Duodenal mucosa (tissue), 2 donors: ENCODE measurements around the gene OVCA2.

Experiments
- H3K27ac ChIP-seq: one replicate; pipeline ENCODE4 v1.7.0; 2013; ENCODE audit warnings: low read depth, low read length
- H3K27me3 ChIP-seq, 2 donors: one replicate each; pipeline ENCODE4 v1.7.0; 2013; ENCODE audit warnings: low read length in 2 of 2, control low read depth in 1 of 2; ENCODE audit not compliant: insufficient read depth in 2 of 2, control insufficient read depth in 1 of 2
- H3K36me3 ChIP-seq, 2 donors: one replicate each; pipeline ENCODE4 v1.7.0; 2013; ENCODE audit warnings: low read length in 2 of 2, control low read depth in 1 of 2; ENCODE audit not compliant: insufficient read depth in 2 of 2, control insufficient read depth in 1 of 2
- H3K4me1 ChIP-seq, 2 donors: one replicate each; pipeline ENCODE4 v1.7.0; 2013; ENCODE audit warnings: low read length in 2 of 2, control low read depth in 1 of 2; ENCODE audit not compliant: insufficient read depth in 2 of 2, control insufficient read depth in 1 of 2
- H3K4me3 ChIP-seq, 2 donors: one replicate each; pipeline ENCODE4 v1.7.0; 2013; ENCODE audit warnings: low read length in 2 of 2, low read depth in 1 of 2
- H3K9ac ChIP-seq, 2 donors: one replicate each; pipeline ENCODE4 v1.7.0; 2013; ENCODE audit warnings: low read length in 2 of 2, low read depth in 1 of 2
- H3K9me3 ChIP-seq, 2 donors: one replicate each; pipeline ENCODE4 v1.7.0; 2013; ENCODE audit warnings: low read length in 2 of 2, control low read depth in 1 of 2; ENCODE audit not compliant: control insufficient read depth in 1 of 2

Gene OVCA2

DNA sequence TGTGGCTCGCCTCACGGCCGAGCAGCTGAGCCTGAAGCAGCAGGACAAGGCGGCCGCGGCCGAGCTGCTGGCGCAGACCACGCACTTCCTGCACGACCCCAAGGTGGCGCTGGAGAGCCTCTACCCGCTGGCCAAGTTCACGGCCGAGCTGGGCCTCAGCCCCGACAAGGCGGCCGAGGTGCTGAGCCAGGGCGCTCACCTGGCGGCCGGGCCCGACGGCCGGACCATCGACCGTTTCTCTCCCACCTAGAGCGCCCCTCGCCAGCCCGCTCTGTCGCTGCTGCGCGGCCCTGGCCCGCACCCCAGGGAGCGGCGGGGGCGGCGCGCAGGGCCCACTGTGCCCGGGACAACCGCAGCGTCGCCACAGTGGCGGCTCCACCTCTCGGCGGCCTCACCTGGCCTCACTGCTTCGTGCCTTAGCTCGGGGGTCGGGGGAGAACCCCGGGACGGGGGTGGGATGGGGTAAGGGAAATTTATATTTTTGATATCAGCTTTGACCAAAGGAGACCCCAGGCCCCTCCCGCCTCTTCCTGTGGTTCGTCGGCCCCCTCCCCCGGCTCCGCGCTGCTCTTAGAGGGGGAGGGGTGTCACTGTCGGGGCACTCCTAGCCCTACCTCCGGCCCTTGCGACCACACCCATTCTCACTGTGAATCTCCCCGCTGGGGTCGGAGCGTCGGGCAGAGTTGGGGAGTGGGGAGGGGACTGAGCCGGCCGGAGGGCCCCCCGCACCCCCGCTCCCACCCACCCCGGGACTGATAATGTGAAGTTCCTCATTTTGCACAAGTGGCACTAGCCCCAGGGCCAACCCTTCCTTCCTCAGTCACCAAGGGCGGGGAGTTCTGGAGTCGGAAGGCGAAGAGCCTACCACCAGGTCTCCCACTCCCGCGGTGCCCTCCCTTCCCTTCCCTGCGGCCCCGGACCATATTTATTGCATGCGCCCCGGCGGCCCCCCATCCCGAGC lies 17.0 kb downstream of the OVCA2 start:
- peak overlapping the region; percentile 27 to 65 for H3K4me3 ChIP-seq
- H3K9me3 ChIP-seq, result no peaks in the 10 kb centered on the region
- H3K4me1 ChIP-seq, result peaks cover 19 to 48% of the 10 kb centered on the region in 2 donors
- H3K27ac ChIP-seq, result peak overlapping the region; percentile 75
- H3K36me3 ChIP-seq, result peaks cover 0 to 14% of the 10 kb centered on the region in 2 donors
- H3K9ac ChIP-seq, result peak overlapping the region in 1 of 2 donors; percentile 57
- peaks cover 12 to 21% of the 10 kb centered on the region in 2 donors for H3K27me3 ChIP-seq

DNA sequence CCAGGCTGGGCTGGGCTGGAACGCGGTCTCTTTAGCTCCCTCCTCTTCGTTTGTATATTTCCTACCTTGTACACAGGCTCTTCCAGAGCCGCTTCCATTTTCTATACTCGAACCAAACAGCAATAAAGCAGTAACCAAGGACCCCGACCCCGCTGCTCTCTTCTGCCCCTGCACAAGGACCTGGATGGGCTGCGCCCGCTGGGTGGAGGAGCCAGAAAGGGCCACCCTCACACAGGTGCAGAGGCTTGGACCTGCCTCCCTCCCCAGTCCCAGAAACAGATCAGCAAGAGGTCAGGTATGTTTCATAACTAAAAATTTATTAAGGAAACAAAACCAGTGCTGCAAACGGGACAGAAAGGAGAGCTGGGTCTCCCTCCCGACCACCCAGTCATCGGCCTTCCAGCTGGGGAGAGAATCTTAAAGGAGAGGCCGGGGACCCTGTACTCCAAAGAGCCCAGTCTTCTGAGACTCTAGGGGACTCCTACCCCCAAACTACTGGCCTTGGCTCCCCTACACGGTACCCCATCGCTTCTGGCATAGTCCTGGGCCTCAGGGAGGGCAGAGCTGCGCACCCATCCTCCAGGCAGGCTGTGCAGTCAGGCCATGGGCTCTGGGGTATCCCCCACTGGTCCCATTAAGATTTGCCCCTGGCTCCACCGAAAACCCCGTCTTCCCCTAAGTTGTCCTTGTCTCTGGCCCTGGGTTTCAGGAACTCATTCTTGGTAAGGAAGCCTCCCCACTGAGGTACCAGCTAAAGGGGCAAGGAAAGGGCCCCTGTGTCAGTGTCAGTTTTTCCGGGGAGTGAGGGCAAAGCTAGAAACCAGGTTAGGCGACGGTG lies 17.9 kb downstream of the OVCA2 start:
- Histone ChIP-seq H3K27me3 (peaks cover 7 to 14% of the 10 kb centered on the region in 2 donors), H3K9me3 (no peaks in the 10 kb centered on the region), H3K36me3 (peaks cover 0 to 21% of the 10 kb centered on the region in 2 donors), H3K27ac (peak overlapping the region; percentile 75), H3K4me3 (peak overlapping the region; percentile 27 to 36), H3K9ac (peak overlapping the region in 1 of 2 donors; percentile 54), H3K4me1 (peaks cover 22 to 45% of the 10 kb centered on the region in 2 donors)

DNA sequence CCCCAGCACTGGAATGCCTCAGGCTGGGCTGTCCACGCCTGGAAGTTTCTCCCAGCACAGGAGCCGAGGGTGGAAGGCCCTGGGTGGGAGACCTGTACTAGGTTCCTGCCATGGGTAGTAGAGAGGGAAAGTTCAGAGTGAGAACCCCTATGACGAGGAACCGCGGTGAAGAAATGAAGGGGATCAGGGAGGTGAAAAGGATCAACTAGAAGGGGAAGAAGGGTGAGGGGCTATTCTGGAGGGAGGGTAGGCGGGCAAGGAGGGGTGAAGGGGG lies 18.5 kb downstream of the OVCA2 start:
- Histone ChIP-seq H3K9ac (peak overlapping the region; percentile 23 to 54), H3K9me3 (no peaks in the 10 kb centered on the region), H3K4me1 (peaks cover 23 to 50% of the 10 kb centered on the region in 2 donors), H3K27ac (peak overlapping the region; percentile 75), H3K36me3 (peaks cover 0 to 24% of the 10 kb centered on the region in 2 donors), H3K27me3 (peaks cover 7 to 14% of the 10 kb centered on the region in 2 donors), H3K4me3 (peak overlapping the region in 1 of 2 donors; percentile 36)

DNA sequence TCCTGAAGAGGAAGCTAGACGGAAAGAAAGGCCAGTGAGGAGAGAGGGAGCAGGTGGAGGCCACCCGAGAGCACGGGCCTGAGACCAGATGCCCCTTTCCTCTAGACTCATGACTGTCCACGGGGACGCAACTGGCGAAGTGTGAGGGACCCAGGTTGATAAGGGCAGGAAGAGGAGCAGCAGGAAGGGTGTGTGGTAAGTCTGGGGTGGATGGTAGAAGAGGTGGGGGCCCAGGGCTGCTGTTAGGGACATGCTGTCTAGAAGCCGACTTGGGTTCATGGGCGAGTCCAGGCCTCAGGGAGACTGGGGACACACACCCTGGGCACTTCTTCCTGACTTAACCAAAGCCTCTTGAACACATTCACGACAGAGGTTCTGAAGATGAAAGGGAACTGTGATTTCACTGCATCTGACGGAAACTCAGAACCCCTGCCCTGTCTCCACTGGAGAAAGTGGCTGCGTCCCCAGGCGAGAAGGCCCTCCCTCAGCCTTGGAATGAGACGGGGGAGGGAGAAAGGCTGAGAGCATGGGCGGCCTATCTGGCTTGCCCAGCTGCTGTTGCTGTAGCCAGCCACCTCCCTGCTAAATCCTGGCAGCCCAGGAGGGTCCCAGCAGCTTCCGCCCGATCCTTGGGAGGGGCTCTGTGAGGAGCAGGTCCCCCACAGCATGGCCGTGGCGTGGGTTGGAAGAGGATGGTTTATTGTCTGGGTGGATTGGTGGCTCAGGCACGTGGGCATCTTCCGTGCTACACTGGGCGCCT lies 19.0 kb downstream of the OVCA2 start:
- H3K27me3 ChIP-seq, result peaks cover 7 to 14% of the 10 kb centered on the region in 2 donors
- peak overlapping the region in 1 of 2 donors; percentile 23 for H3K9ac ChIP-seq
- H3K4me3 ChIP-seq, result peak overlapping the region in 1 of 2 donors; percentile 36
- no peaks in the 10 kb centered on the region for H3K9me3 ChIP-seq
- peak overlapping the region; percentile 75 for H3K27ac ChIP-seq
- peaks cover under 1 to 28% of the 10 kb centered on the region in 2 donors for H3K36me3 ChIP-seq
- peaks cover 24 to 54% of the 10 kb centered on the region in 2 donors for H3K4me1 ChIP-seq

DNA sequence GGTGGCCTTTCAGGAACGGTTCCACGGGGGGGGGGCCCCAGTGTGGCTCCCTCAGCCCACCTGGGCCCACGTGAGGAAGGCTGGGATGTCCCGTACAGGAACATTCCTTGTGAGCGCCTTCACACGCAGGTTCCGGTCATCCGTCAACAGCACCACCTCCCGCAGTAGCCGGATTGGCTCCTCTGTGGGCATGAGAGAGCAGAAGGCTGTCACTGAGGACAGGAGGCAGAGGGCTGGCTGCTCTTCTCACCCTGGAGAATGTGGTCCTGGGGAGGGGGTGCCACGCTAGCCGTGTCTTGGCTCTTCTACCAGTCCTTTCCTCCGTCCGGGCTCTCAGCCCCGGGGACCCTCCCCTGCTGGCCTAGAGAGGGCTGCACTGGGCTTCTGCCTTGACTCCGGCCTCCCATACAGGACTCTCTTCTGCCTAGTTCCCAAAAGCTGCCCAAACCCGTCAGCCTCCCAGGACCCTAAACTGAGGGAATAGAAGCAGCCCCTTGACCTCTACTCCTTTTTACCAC lies 19.7 kb downstream of the OVCA2 start:
- Histone ChIP-seq H3K4me1 (peaks cover 29 to 59% of the 10 kb centered on the region in 2 donors), H3K9me3 (no peaks in the 10 kb centered on the region), H3K9ac (peak overlapping the region in 1 of 2 donors; percentile 17), H3K36me3 (peaks cover 5 to 34% of the 10 kb centered on the region in 2 donors), H3K27ac (peak overlapping the region; percentile 75), H3K4me3 (no peak overlapping the region), H3K27me3 (peaks cover 7 to 10% of the 10 kb centered on the region in 2 donors)

DNA sequence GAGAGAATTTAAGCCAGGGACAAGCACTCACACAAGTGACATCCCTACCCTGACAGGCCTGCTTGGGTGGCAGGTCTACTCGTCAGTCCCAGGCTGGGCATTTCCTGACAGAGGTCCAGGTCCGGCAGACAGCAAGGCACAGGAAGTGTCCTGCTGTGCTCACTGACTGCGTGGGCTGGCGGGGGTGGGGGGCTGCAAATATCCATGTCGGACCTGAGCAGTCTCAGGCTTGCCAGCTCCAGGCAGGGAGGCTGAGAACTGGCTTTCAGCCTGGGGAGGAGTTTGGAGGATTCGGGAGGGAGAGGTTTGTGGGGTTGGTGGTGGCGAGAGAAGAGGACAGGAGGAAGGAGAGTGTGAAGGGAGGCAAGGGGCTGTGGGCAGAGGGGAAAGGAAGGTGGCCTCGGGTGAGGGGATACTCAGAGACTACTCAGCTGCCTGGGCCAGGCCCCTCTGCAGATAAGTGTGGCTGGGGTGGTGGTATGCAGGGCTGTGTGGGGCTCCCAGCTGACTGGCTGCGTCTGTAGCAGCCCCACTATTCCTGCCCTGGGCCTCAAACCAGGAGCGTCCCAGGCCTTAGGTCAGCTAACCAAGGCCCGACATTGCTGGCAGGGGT lies 20.9 kb downstream of the OVCA2 start:
- H3K27ac ChIP-seq, result peak overlapping the region; percentile 82
- peaks cover 5 to 45% of the 10 kb centered on the region in 2 donors for H3K36me3 ChIP-seq
- H3K4me3 ChIP-seq, result no peak overlapping the region
- H3K9ac ChIP-seq, result peak overlapping the region; percentile 28 to 47
- H3K9me3 ChIP-seq, result no peaks in the 10 kb centered on the region
- H3K27me3 ChIP-seq, result peaks cover 6 to 8% of the 10 kb centered on the region in 2 donors
- peaks cover 40 to 67% of the 10 kb centered on the region in 2 donors for H3K4me1 ChIP-seq

DNA sequence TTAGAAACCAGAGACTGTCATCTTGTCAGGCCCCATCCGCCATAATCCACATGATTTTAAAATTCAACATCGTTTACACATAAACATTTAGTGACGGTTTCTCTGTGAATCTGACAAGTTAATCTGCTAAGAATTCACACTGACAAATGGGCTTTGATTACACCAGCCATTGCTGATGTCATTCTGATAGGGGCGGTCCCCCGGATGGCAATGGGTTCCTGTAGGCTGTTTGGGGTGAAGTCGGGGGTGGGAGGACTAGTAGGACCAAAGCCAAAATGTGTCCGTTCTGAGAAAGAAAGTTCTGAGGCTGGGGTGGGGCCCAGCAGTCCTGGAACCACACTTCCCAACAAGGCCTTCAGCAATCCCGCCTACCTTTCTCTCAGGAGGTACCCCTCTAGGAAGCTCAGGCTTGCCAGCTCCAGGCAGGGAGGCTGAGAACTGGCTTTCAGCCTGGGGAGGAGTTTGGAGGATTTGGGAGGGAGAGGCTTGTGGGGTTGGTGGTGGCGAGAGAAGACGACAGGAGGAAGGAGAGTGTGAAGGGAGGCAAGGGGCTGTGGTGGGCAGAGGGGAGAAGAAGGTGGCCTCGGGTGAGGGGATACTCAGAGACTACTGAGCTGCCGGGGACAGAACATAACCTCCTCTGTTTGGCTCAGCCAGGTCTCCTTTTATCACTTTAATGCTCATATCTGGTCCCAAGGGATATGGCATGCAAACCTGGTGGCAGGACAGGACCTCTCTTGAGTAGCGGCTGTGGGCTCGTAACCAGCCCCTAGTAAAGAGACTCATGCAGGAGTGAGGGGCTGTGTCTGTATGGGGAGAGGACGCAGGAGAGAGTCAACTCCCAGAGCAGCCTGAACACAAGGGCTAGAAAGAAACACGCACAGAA lies 21.7 kb downstream of the OVCA2 start:
- Histone ChIP-seq H3K27ac (peak overlapping the region; percentile 54), H3K36me3 (peaks cover 5 to 48% of the 10 kb centered on the region in 2 donors), H3K4me1 (peaks cover 42 to 70% of the 10 kb centered on the region in 2 donors), H3K9me3 (no peaks in the 10 kb centered on the region), H3K27me3 (peaks cover 0 to 2% of the 10 kb centered on the region in 2 donors), H3K4me3 (no peak overlapping the region), H3K9ac (peak overlapping the region in 1 of 2 donors; percentile 15)

DNA sequence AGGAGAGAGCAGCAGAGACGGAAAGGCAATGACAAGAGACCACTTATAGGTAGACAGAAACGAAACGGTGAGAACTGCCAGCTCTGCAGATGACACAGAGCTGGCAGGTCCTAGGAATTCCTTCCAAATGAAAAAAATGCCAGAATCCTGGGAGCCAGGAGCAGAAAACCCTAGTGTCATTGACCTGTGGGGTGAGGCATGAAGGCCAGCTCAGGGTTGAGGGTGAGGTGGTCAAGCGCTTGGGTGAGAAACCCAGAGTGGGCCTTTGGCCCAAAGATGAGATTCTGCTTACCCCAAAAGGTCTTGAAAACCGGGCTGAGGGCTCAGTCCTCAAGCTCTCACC lies 22.3 kb downstream of the OVCA2 start:
- Histone ChIP-seq H3K4me1 (peaks cover 48 to 75% of the 10 kb centered on the region in 2 donors), H3K9ac (peak overlapping the region in 1 of 2 donors; percentile 16), H3K36me3 (peaks cover 5 to 53% of the 10 kb centered on the region in 2 donors), H3K27me3 (peaks cover 0 to 2% of the 10 kb centered on the region in 2 donors), H3K9me3 (no peaks in the 10 kb centered on the region), H3K27ac (peak overlapping the region; percentile 54), H3K4me3 (no peak overlapping the region)
